ENCODE data around the gene IGFL4.

Gene IGFL4

DNA sequence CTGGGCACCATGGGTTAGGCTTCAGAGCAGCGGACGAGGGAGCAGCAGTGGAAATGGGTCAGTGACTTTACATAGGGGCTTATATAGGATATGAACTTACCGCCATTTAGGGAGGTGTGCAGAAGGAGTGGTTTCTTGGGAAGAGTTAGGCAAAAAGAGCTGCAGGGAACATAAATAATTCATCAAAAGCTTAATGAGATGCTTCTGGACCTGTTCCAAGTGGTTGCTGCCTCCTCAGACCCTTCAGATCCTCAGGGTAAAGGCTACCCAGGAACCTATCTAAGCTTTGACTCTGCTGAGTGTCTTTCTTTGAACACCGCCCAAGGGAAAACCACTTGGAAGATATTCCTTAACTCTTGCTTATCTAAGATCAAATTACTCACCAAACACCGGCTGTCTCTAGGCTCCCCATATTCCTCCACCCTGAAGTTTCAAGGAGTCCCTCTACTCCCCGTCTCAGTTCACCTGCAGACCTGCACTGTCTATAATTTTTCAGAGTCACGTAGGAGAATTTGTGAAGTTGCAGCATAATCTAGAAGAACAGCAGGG lies at the start of gene IGFL4 (continued):
- TF ChIP-seq, protein P1, sequence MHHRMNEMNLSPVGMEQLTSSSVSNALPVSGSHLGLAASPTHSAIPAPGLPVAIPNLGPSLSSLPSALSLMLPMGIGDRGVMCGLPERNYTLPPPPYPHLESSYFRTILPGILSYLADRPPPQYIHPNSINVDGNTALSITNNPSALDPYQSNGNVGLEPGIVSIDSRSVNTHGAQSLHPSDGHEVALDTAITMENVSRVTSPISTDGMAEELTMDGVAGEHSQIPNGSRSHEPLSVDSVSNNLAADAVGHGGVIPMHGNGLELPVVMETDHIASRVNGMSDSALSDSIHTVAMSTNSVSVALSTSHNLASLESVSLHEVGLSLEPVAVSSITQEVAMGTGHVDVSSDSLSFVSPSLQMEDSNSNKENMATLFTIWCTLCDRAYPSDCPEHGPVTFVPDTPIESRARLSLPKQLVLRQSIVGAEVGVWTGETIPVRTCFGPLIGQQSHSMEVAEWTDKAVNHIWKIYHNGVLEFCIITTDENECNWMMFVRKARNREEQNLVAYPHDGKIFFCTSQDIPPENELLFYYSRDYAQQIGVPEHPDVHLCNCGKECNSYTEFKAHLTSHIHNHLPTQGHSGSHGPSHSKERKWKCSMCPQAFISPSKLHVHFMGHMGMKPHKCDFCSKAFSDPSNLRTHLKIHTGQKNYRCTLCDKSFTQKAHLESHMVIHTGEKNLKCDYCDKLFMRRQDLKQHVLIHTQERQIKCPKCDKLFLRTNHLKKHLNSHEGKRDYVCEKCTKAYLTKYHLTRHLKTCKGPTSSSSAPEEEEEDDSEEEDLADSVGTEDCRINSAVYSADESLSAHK (tag by site-specific recombination; IDR thresholded peaks at IDR 0.05), result peak; percentile 100
- TF ChIP-seq OSR2 (tag by site-specific recombination; IDR thresholded peaks at IDR 0.05) (peak; percentile 86), ZNF184 (tag by site-specific recombination; IDR thresholded peaks at IDR 0.05) (no peak), ZNF19 (tag by site-specific recombination; IDR thresholded peaks at IDR 0.05; ENCODE audit: low read depth) (0 out of 2 replicates have a peak, but pooled peaks have one; percentile 7), ZNF24 (tag by site-specific recombination; IDR thresholded peaks at IDR 0.05) (peak; percentile 64; the same call in 1 of the 2 replicates), ZBTB8A (tag by site-specific recombination; IDR thresholded peaks at IDR 0.05) (peak; percentile 22; the same call in 1 of the 2 replicates), TRIM28 (IDR thresholded peaks at IDR 0.05; ENCODE audit: borderline replicate concordance, low read length) (peak; percentile 96; the same call in 1 of the 2 replicates), ZNF571 (tag by site-specific recombination; IDR thresholded peaks at IDR 0.05) (no peak), ZSCAN30 (tag by site-specific recombination; IDR thresholded peaks at IDR 0.05) (peak; percentile 59), ZNF324 (tag by site-specific recombination; IDR thresholded peaks at IDR 0.05) (0 out of 2 replicates have a peak, but pooled peaks have one; percentile 66), KLF8 (tag by site-specific recombination; IDR thresholded peaks at IDR 0.05) (peak; percentile 89), ZNF112 (tag by site-specific recombination; IDR thresholded peaks at IDR 0.05) (no peak)
- TF ChIP-seq, protein P2, sequence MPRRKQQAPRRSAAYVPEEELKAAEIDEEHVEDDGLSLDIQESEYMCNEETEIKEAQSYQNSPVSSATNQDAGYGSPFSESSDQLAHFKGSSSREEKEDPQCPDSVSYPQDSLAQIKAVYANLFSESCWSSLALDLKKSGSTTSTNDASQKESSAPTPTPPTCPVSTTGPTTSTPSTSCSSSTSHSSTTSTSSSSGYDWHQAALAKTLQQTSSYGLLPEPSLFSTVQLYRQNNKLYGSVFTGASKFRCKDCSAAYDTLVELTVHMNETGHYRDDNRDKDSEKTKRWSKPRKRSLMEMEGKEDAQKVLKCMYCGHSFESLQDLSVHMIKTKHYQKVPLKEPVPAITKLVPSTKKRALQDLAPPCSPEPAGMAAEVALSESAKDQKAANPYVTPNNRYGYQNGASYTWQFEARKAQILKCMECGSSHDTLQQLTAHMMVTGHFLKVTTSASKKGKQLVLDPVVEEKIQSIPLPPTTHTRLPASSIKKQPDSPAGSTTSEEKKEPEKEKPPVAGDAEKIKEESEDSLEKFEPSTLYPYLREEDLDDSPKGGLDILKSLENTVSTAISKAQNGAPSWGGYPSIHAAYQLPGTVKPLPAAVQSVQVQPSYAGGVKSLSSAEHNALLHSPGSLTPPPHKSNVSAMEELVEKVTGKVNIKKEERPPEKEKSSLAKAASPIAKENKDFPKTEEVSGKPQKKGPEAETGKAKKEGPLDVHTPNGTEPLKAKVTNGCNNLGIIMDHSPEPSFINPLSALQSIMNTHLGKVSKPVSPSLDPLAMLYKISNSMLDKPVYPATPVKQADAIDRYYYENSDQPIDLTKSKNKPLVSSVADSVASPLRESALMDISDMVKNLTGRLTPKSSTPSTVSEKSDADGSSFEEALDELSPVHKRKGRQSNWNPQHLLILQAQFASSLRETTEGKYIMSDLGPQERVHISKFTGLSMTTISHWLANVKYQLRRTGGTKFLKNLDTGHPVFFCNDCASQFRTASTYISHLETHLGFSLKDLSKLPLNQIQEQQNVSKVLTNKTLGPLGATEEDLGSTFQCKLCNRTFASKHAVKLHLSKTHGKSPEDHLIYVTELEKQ (tag by site-specific recombination; IDR thresholded peaks at IDR 0.05; ENCODE audit: borderline replicate concordance), result peak; percentile 30; the same call in 1 of the 2 replicates
- TF ChIP-seq, protein P3, sequence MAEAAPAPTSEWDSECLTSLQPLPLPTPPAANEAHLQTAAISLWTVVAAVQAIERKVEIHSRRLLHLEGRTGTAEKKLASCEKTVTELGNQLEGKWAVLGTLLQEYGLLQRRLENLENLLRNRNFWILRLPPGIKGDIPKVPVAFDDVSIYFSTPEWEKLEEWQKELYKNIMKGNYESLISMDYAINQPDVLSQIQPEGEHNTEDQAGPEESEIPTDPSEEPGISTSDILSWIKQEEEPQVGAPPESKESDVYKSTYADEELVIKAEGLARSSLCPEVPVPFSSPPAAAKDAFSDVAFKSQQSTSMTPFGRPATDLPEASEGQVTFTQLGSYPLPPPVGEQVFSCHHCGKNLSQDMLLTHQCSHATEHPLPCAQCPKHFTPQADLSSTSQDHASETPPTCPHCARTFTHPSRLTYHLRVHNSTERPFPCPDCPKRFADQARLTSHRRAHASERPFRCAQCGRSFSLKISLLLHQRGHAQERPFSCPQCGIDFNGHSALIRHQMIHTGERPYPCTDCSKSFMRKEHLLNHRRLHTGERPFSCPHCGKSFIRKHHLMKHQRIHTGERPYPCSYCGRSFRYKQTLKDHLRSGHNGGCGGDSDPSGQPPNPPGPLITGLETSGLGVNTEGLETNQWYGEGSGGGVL (tag by site-specific recombination; IDR thresholded peaks at IDR 0.05), result peak; percentile 53
- TF ChIP-seq, protein P4, sequence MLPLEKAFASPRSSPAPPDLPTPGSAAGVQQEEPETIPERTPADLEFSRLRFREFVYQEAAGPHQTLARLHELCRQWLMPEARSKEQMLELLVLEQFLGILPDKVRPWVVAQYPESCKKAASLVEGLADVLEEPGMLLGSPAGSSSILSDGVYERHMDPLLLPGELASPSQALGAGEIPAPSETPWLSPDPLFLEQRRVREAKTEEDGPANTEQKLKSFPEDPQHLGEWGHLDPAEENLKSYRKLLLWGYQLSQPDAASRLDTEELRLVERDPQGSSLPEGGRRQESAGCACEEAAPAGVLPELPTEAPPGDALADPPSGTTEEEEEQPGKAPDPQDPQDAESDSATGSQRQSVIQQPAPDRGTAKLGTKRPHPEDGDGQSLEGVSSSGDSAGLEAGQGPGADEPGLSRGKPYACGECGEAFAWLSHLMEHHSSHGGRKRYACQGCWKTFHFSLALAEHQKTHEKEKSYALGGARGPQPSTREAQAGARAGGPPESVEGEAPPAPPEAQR (tag by site-specific recombination; IDR thresholded peaks at IDR 0.05), result peak; percentile 48; the same call in 1 of the 2 replicates
- TF ChIP-seq, protein P5, sequence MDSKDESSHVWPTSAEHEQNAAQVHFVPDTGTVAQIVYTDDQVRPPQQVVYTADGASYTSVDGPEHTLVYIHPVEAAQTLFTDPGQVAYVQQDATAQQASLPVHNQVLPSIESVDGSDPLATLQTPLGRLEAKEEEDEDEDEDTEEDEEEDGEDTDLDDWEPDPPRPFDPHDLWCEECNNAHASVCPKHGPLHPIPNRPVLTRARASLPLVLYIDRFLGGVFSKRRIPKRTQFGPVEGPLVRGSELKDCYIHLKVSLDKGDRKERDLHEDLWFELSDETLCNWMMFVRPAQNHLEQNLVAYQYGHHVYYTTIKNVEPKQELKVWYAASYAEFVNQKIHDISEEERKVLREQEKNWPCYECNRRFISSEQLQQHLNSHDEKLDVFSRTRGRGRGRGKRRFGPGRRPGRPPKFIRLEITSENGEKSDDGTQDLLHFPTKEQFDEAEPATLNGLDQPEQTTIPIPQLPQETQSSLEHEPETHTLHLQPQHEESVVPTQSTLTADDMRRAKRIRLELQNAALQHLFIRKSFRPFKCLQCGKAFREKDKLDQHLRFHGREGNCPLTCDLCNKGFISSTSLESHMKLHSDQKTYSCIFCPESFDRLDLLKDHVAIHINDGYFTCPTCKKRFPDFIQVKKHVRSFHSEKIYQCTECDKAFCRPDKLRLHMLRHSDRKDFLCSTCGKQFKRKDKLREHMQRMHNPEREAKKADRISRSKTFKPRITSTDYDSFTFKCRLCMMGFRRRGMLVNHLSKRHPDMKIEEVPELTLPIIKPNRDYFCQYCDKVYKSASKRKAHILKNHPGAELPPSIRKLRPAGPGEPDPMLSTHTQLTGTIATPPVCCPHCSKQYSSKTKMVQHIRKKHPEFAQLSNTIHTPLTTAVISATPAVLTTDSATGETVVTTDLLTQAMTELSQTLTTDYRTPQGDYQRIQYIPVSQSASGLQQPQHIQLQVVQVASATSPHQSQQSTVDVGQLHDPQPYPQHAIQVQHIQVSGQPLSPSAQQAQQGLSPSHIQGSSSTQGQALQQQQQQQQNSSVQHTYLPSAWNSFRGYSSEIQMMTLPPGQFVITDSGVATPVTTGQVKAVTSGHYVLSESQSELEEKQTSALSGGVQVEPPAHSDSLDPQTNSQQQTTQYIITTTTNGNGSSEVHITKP (tag by site-specific recombination; IDR thresholded peaks at IDR 0.05), result peak; percentile 56
